Liver (tissue), 9 donors: ENCODE data around the gene LRRC75B. TPM values are rescaled to one million over a fixed set of nuclear protein-coding genes. Genes with fewer than 3 reads are reported as not detected.
A peak's percentile ranks its signal among the peaks of the same experiment; 100 is the strongest.
"Not testable (repeated sequence)": the region's sequence is repeated elsewhere in the genome, so short reads cannot be mapped to it uniquely, and the experiment has no call there.

ENCODE experiments used
- DNase-seq: peaks from one replicate; pipeline ENCODE4 v3.0.0-alpha.2; 2017; ENCODE audit warnings: low spot score
- H3K27ac ChIP-seq, 2 donors: one replicate each; pipeline ENCODE4 v1.7.0; 2013; ENCODE audit warnings: inconsistent platforms in 2 of 2, low read length in 2 of 2, control low read depth in 1 of 2, low read depth in 1 of 2, mild to moderate bottlenecking in 1 of 2
- H3K27me3 ChIP-seq, 4 donors: one replicate each; pipeline versions ENCODE4 v1.6.1 to v1.7.0; 2013; ENCODE audit warnings: low read length in 3 of 4, inconsistent platforms in 1 of 4, mild to moderate bottlenecking in 1 of 4, moderate library complexity in 1 of 4; ENCODE audit not compliant: control insufficient read depth in 4 of 4, insufficient read depth in 4 of 4
- H3K36me3 ChIP-seq, 4 donors: one replicate each; pipeline versions ENCODE4 v1.6.1 to v1.7.0; 2013; ENCODE audit warnings: low read length in 3 of 4, mild to moderate bottlenecking in 3 of 4, low read depth in 1 of 4, moderate library complexity in 1 of 4; ENCODE audit not compliant: control insufficient read depth in 4 of 4, insufficient read depth in 3 of 4
- H3K4me1 ChIP-seq, 4 donors: one replicate each; pipeline versions ENCODE4 v1.6.1 to v1.7.0; 2013; ENCODE audit warnings: low read length in 3 of 4, mild to moderate bottlenecking in 3 of 4, moderate library complexity in 1 of 4; ENCODE audit not compliant: control insufficient read depth in 4 of 4, insufficient read depth in 4 of 4
- H3K4me3 ChIP-seq, 3 donors: one replicate each; pipeline versions ENCODE4 v1.6.1 to v1.7.0; 2013; ENCODE audit warnings: low read length in 3 of 3, control low read depth in 1 of 3, low read depth in 1 of 3, mild to moderate bottlenecking in 1 of 3
- H3K9ac ChIP-seq, 2 donors: one replicate each; pipeline ENCODE4 v1.7.0; 2013; ENCODE audit warnings: low read length in 2 of 2, mild to moderate bottlenecking in 2 of 2, moderate library complexity in 2 of 2, control low read depth in 1 of 2, low read depth in 1 of 2
- H3K9me3 ChIP-seq, 4 donors: one replicate each; pipeline versions ENCODE4 v1.6.1 to v1.7.0; 2013; ENCODE audit warnings: low read length in 3 of 4; ENCODE audit not compliant: control insufficient read depth in 4 of 4
- ATF3 ChIP-seq: IDR thresholded peaks from 2 replicates; pipeline ENCODE4 v1.6.1; 2016; ENCODE audit warnings: antibody characterized with exemption
- EGR1 ChIP-seq, 2 donors: IDR thresholded peaks; 2 replicates each; pipeline ENCODE4 v1.6.1; 2016 to 2018; ENCODE audit warnings: antibody characterized with exemption in 2 of 2, low read depth in 2 of 2
- FOXA1 ChIP-seq: IDR thresholded peaks from 2 replicates; pipeline ENCODE4 v1.6.1; 2016; ENCODE audit warnings: antibody characterized with exemption
- FOXA2 ChIP-seq: IDR thresholded peaks from 2 replicates; pipeline ENCODE4 v1.6.1; 2016; ENCODE audit warnings: antibody characterized with exemption
- GABPA ChIP-seq, 2 donors: IDR thresholded peaks in 1 of 2; conservative IDR thresholded peaks in 1 of 2; 2 replicates each; pipeline ENCODE4 v1.6.1; 2016; ENCODE audit warnings: antibody characterized with exemption in 2 of 2, mild to moderate bottlenecking in 1 of 2, moderate library complexity in 1 of 2
- HNF4A ChIP-seq, 2 donors: conservative IDR thresholded peaks; 2 replicates each; pipeline ENCODE4 v1.6.1; 2016; ENCODE audit warnings: antibody characterized with exemption in 2 of 2, mild to moderate bottlenecking in 2 of 2
- HNF4G ChIP-seq: IDR thresholded peaks from 2 replicates; pipeline ENCODE4 v1.6.1; 2016; ENCODE audit warnings: antibody characterized with exemption
- JUND ChIP-seq, 2 donors: IDR thresholded peaks; 2 replicates each; pipeline ENCODE4 v1.6.1; 2016; ENCODE audit warnings: antibody characterized with exemption in 2 of 2
- MAX ChIP-seq: IDR thresholded peaks from 2 replicates; pipeline ENCODE4 v1.6.1; 2016; ENCODE audit warnings: antibody characterized with exemption
- NR2F2 ChIP-seq: IDR thresholded peaks from 2 replicates; pipeline ENCODE4 v1.6.1; 2016; ENCODE audit warnings: antibody characterized with exemption
- RAD21 ChIP-seq, 2 donors: IDR thresholded peaks; 2 replicates each; pipeline ENCODE4 v1.6.1; 2016; ENCODE audit warnings: antibody characterized with exemption in 2 of 2, mild to moderate bottlenecking in 2 of 2
- RXRA ChIP-seq, 2 donors: IDR thresholded peaks; 2 replicates each; pipeline ENCODE4 v1.6.1; 2017 to 2018; ENCODE audit warnings: antibody characterized with exemption in 2 of 2, mild to moderate bottlenecking in 1 of 2
- SP1 ChIP-seq: IDR thresholded peaks from 2 replicates; pipeline ENCODE4 v1.6.1; 2018; ENCODE audit warnings: antibody characterized with exemption, mild to moderate bottlenecking
- TAF1 ChIP-seq: conservative IDR thresholded peaks from 2 replicates; pipeline ENCODE4 v1.6.1; 2016; ENCODE audit warnings: antibody characterized with exemption, mild to moderate bottlenecking
- YY1 ChIP-seq: IDR thresholded peaks from 2 replicates; pipeline ENCODE4 v1.6.1; 2016; ENCODE audit warnings: antibody characterized with exemption, mild to moderate bottlenecking
- ZBTB33 ChIP-seq: IDR thresholded peaks from 2 replicates; pipeline ENCODE4 v1.6.1; 2016; ENCODE audit warnings: antibody characterized with exemption
- WGBS: extraction: QIAGEN DNeasy Blood & Tissue Kit; methylation state at CpG from one replicate; pipeline ENCODE4 v1.1.7; 2013; 5-methylcytosine and 5-hydroxymethylcytosine counted together
- polyA plus RNA-seq, 2 donors: library from polyadenylated mRNA; stranded (reverse) in 1 of 2; unstranded in 1 of 2; fragments of 200-250 nt in 1 of 2; fragments of >200 nt in 1 of 2; fragmentation: Nextera tagmentation in 1 of 2; extraction: Ambion mirVana in 1 of 2; gene quantifications; one replicate each; pipeline versions ENCODE4 v1.2.1 to v1.2.3, GENCODE V29; 2013 to 2015
- total RNA-seq, 2 donors: library from RNA; depleted of rRNA; stranded (reverse); fragments of >200 nt; gene quantifications; one replicate each; pipeline ENCODE4 v1.2.3, GENCODE V29; 2014
- TF ChIP-seq, protein P1 (sequence below): fragments of 150-350 bp; IDR thresholded peaks from 2 replicates; pipeline ENCODE4 v1.5.1; 2017; ENCODE audit warnings: improper control_type of control experiment, low read depth, low read length; ENCODE audit not compliant: missing input control
- TF ChIP-seq, protein P2 (sequence below): IDR thresholded peaks from 2 replicates; pipeline ENCODE4 v1.6.1; 2016; ENCODE audit warnings: antibody characterized with exemption, mild to moderate bottlenecking
- donor health status: healthy.
- donor health status: healthy.
- donor health status: healthy.
- donor health status: healthy.
- donor health status: healthy.

Gene LRRC75B
- total and polyA plus RNA-seq, 4 donors, result 7.8 to 14.3 (median 9.4) TPM

DNA sequence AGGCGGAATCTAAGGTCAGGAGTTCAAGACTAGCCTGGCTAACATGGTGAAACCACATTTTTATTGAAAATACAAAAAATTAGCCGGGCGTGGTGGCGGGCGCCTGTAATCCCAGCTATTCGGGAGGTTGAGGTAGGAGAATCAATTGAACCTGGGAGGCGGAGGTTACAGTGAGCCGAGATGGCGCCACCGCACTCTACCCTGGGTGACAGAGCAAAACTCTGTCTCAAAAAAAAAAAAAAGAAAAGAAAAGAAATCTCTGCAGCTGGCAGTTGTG is 624 bp upstream of the LRRC75B start:
- not testable (repeated sequence) for H3K36me3 ChIP-seq, H3K9ac ChIP-seq, DNase-seq, H3K9me3 ChIP-seq, H3K27me3 ChIP-seq
- H3K4me3 ChIP-seq, result peak overlapping the region in 1 of 3 donors; percentile 86
- WGBS, result 38% methylated on average over 10 of the region's 10 CpGs
- peak; percentile 62 for TF ChIP-seq TAF1
- peak overlapping the region; percentile 75 to 76 for H3K27ac ChIP-seq
- H3K4me1 ChIP-seq, result peaks cover 20 to 38% (median 30%) of the 10 kb centered on the region in 4 donors

GRCh38 chr22:24592058-24592850 is 619 bp downstream of the LRRC75B start:
- TF ChIP-seq ZBTB33 (no peak), RAD21 (IDR thresholded peaks at IDR 0.05) (no peak), FOXA2 (no peak), HNF4G (no peak), TAF1 (no peak), HNF4A (conservative IDR thresholded peaks at IDR 0.05) (no peak), FOXA1 (no peak), GABPA (IDR thresholded peaks at IDR 0.05 in 1 of 2, conservative IDR thresholded peaks at IDR 0.05 in 1 of 2) (no peak), ATF3 (no peak), YY1 (no peak), RXRA (IDR thresholded peaks at IDR 0.05) (no peak), NR2F2 (no peak), EGR1 (IDR thresholded peaks at IDR 0.05; ENCODE audit: low read depth in 2 of 2) (no peak), MAX (no peak), JUND (IDR thresholded peaks at IDR 0.05) (no peak), SP1 (no peak)
- TF ChIP-seq, protein P1, sequence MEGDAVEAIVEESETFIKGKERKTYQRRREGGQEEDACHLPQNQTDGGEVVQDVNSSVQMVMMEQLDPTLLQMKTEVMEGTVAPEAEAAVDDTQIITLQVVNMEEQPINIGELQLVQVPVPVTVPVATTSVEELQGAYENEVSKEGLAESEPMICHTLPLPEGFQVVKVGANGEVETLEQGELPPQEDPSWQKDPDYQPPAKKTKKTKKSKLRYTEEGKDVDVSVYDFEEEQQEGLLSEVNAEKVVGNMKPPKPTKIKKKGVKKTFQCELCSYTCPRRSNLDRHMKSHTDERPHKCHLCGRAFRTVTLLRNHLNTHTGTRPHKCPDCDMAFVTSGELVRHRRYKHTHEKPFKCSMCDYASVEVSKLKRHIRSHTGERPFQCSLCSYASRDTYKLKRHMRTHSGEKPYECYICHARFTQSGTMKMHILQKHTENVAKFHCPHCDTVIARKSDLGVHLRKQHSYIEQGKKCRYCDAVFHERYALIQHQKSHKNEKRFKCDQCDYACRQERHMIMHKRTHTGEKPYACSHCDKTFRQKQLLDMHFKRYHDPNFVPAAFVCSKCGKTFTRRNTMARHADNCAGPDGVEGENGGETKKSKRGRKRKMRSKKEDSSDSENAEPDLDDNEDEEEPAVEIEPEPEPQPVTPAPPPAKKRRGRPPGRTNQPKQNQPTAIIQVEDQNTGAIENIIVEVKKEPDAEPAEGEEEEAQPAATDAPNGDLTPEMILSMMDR, result no peak
- TF ChIP-seq, protein P2, sequence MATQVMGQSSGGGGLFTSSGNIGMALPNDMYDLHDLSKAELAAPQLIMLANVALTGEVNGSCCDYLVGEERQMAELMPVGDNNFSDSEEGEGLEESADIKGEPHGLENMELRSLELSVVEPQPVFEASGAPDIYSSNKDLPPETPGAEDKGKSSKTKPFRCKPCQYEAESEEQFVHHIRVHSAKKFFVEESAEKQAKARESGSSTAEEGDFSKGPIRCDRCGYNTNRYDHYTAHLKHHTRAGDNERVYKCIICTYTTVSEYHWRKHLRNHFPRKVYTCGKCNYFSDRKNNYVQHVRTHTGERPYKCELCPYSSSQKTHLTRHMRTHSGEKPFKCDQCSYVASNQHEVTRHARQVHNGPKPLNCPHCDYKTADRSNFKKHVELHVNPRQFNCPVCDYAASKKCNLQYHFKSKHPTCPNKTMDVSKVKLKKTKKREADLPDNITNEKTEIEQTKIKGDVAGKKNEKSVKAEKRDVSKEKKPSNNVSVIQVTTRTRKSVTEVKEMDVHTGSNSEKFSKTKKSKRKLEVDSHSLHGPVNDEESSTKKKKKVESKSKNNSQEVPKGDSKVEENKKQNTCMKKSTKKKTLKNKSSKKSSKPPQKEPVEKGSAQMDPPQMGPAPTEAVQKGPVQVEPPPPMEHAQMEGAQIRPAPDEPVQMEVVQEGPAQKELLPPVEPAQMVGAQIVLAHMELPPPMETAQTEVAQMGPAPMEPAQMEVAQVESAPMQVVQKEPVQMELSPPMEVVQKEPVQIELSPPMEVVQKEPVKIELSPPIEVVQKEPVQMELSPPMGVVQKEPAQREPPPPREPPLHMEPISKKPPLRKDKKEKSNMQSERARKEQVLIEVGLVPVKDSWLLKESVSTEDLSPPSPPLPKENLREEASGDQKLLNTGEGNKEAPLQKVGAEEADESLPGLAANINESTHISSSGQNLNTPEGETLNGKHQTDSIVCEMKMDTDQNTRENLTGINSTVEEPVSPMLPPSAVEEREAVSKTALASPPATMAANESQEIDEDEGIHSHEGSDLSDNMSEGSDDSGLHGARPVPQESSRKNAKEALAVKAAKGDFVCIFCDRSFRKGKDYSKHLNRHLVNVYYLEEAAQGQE, result no peak
- WGBS, result 9% methylated on average over 33 of the region's 33 CpGs
- H3K4me3 ChIP-seq, result peak overlapping the region; percentile 53 to 86 (median 63)
- H3K9ac ChIP-seq, result peak overlapping the region in 1 of 2 donors; percentile 44
- no peaks in the 10 kb centered on the region for H3K27me3 ChIP-seq
- H3K36me3 ChIP-seq, result peaks cover 0 to 18% (median 4%) of the 10 kb centered on the region in 4 donors
- no peaks in the 10 kb centered on the region for H3K9me3 ChIP-seq
- no peak for DNase-seq
- H3K4me1 ChIP-seq, result peaks cover 20 to 38% (median 30%) of the 10 kb centered on the region in 4 donors
- peak overlapping the region; percentile 18 to 78 for H3K27ac ChIP-seq
